Caco-2 (cell line): ENCODE data around the gene TOPBP1. TPM values are rescaled to one million over a fixed set of nuclear protein-coding genes. Genes with fewer than 3 reads are reported as not detected.

Source experiments
- BruUV-seq: library from RNA; stranded (reverse); fragments of 400-500 nt; replicated peaks from 2 replicates; lab custom pipeline; 2021; lab: Mats Ljungman, UMichigan
- CTCF ChIA-PET: fragments of 300-600 bp; sonication (Branson Sonifier 250); formaldehyde crosslinking; loops from one replicate; lab custom pipeline; 2022; ENCODE audit warnings: antibody characterized with exemption; lab: Charles Lee
- POLR2A ChIA-PET: fragments of 300-600 bp; sonication (Branson Sonifier 250); formaldehyde crosslinking; loops from one replicate; lab custom pipeline; 2022; ENCODE audit warnings: antibody characterized with exemption; lab: Charles Lee
- DNase-seq, 2 experiments: peaks; one replicate each; pipeline versions ENCODE4 v3.0.0 to v3.0.0-alpha.2; 2020 to 2022
- H3K27me3 ChIP-seq: replicated peaks from 2 replicates; pipeline ENCODE4 v1.6.0; 2011; ENCODE audit warnings: low read length; ENCODE audit not compliant: control insufficient read depth, insufficient read depth
- H3K36me3 ChIP-seq: 2 replicates; pipeline ENCODE4 v1.5.1; 2011; ENCODE audit warnings: low read length; ENCODE audit not compliant: control insufficient read depth, insufficient read depth
- H3K4me1 ChIP-seq: fragments of 250-450 bp; sonication (Bioruptor Pico); 2 replicates; pipeline ENCODE4 v1.5.1; 2020; ENCODE audit warnings: mild to moderate bottlenecking
- H3K4me3 ChIP-seq: 2 replicates; pipeline ENCODE4 v1.5.1; 2011; ENCODE audit warnings: low read depth, mild to moderate bottlenecking, control low read depth, low read length
- H3K9me3 ChIP-seq: fragments of 250-450 bp; sonication (Bioruptor Pico); 2 replicates; pipeline ENCODE4 v1.5.1; 2020; ENCODE audit warnings: mild to moderate bottlenecking, moderate library complexity
- H3K27ac Mint-ChIP-seq: one replicate; pipeline ENCODE4 v1.8.0; 2022; ENCODE audit warnings: mixed read lengths; ENCODE audit not compliant: unreplicated experiment
- H3K27me3 Mint-ChIP-seq: one replicate; pipeline ENCODE4 v1.8.0; 2022; ENCODE audit warnings: mixed read lengths; ENCODE audit not compliant: insufficient read depth, unreplicated experiment
- H3K36me3 Mint-ChIP-seq: one replicate; pipeline ENCODE4 v1.8.0; 2022; ENCODE audit warnings: mild to moderate bottlenecking, mixed read lengths; ENCODE audit not compliant: insufficient read depth, unreplicated experiment
- H3K4me1 Mint-ChIP-seq: one replicate; pipeline ENCODE4 v1.8.0; 2022; ENCODE audit warnings: low read depth, mixed read lengths; ENCODE audit not compliant: unreplicated experiment
- H3K4me3 Mint-ChIP-seq: one replicate; pipeline ENCODE4 v1.8.0; 2022; ENCODE audit warnings: mild to moderate bottlenecking, moderate library complexity, mixed read lengths; ENCODE audit not compliant: unreplicated experiment
- H3K9me3 Mint-ChIP-seq: one replicate; pipeline ENCODE4 v1.8.0; 2022; ENCODE audit warnings: mixed read lengths; ENCODE audit not compliant: unreplicated experiment
- CTCF ChIP-seq, 2 experiments: fragments of 200-600 bp in 1 of 2; IDR thresholded peaks; 1 replicate in 1 of 2; 2 replicates in 1 of 2; pipeline versions ENCODE4 v1.5.1 to v1.8.0; 2011 to 2022; ENCODE audit warnings: antibody characterized with exemption in 1 of 2, control low read depth in 1 of 2, inconsistent platforms in 1 of 2, low read depth in 1 of 2, low read length in 1 of 2, mild to moderate bottlenecking in 1 of 2, moderate library complexity in 1 of 2; ENCODE audit not compliant: insufficient read depth in 1 of 2, severe bottlenecking in 1 of 2, unreplicated experiment in 1 of 2
- intact Hi-C: fragments of 100-400 bp; cut with micrococcal nuclease; formaldehyde crosslinking; loops from one replicate; pipeline ENCODE4 v1.10.0; 2022; ENCODE audit not compliant: unreplicated experiment
- total RNA-seq: library from RNA; stranded (reverse); gene quantifications from 2 replicates; pipeline ENCODE4 v1.2.3, GENCODE V29; 2022

The TOPBP1 gene
- total RNA-seq, 1 experiment from 2014 or later: 57.1 TPM

GRCh38 chr3:133575086-133575485 is 86.7 kb downstream of the TOPBP1 start:
- Mint-ChIP-seq H3K4me1 (peaks cover 15% of the 10 kb centered on the region), H3K4me3 (peak overlapping the region; percentile 81), H3K27me3 (no peaks in the 10 kb centered on the region), H3K36me3 (peaks cover 75% of the 10 kb centered on the region), H3K9me3 (no peaks in the 10 kb centered on the region), H3K27ac (peak overlapping the region; percentile 75)
- Histone ChIP-seq H3K36me3 (no peaks in the 10 kb centered on the region; the same call in none of the 2 replicates), H3K27me3 (no peaks in the 10 kb centered on the region), H3K4me1 (peaks cover 42% of the 10 kb centered on the region), H3K9me3 (no peaks in the 10 kb centered on the region), H3K4me3 (peak overlapping the region; percentile 96)
- POLR2A ChIA-PET: interaction anchor here (1.6 kb wide), 1 partner anchor 28 kb away, joined by 8 read pairs; no protein-coding TSS in a partner anchor
- intact Hi-C loops: loop anchor here (10.0 kb wide), 1 partner anchor 850 kb away; the partner anchor contains the start of gene NPHP3
- CTCF ChIA-PET: interaction anchor here (0.6 to 1.1 kb wide), 2 partner anchors 81 to 137 kb away, joined by 3 read pairs; no protein-coding TSS in a partner anchor
- no peak for DNase-seq
- TSS peak; percentile 31 for BruUV-seq
- TF ChIP-seq CTCF (IDR thresholded peaks at IDR 0.05; ENCODE audit: insufficient read depth in 1 of 2, low read depth in 1 of 2, low read length in 1 of 2, severe bottlenecking in 1 of 2, unreplicated experiment in 1 of 2): no peak

GRCh38 chr3:133574260-133574881 is 87.4 kb downstream of the TOPBP1 start:
- no peaks in the 10 kb centered on the region; the same call in none of the 2 replicates for H3K36me3 ChIP-seq
- H3K4me3 ChIP-seq: peak overlapping the region; percentile 96
- POLR2A ChIA-PET: interaction anchor here (1.6 kb wide), 1 partner anchor 27 kb away, joined by 8 read pairs; no protein-coding TSS in a partner anchor
- CTCF ChIA-PET: interaction anchor here (0.6 to 1.1 kb wide), 2 partner anchors 80 to 137 kb away, joined by 3 read pairs; no protein-coding TSS in a partner anchor
- H3K4me1 ChIP-seq: peaks cover 49% of the 10 kb centered on the region
- peak in 1 of 2 experiments; percentile 7 for TF ChIP-seq CTCF (IDR thresholded peaks at IDR 0.05; ENCODE audit: insufficient read depth in 1 of 2, low read depth in 1 of 2, low read length in 1 of 2, severe bottlenecking in 1 of 2, unreplicated experiment in 1 of 2)
- DNase-seq: peak; percentile 52 to 77
- Mint-ChIP-seq H3K27me3 (no peaks in the 10 kb centered on the region), H3K27ac (peak overlapping the region; percentile 75), H3K36me3 (peaks cover 70% of the 10 kb centered on the region), H3K4me3 (peak overlapping the region; percentile 81), H3K4me1 (peaks cover 21% of the 10 kb centered on the region), H3K9me3 (no peaks in the 10 kb centered on the region)
- H3K27me3 ChIP-seq: no peaks in the 10 kb centered on the region
- H3K9me3 ChIP-seq: no peaks in the 10 kb centered on the region
- no TSS peak for BruUV-seq
- intact Hi-C loops: loop anchor here (5.0 to 10.0 kb wide), 2 partner anchors 42 to 850 kb away; partner anchors contain the start of gene NPHP3

DNA sequence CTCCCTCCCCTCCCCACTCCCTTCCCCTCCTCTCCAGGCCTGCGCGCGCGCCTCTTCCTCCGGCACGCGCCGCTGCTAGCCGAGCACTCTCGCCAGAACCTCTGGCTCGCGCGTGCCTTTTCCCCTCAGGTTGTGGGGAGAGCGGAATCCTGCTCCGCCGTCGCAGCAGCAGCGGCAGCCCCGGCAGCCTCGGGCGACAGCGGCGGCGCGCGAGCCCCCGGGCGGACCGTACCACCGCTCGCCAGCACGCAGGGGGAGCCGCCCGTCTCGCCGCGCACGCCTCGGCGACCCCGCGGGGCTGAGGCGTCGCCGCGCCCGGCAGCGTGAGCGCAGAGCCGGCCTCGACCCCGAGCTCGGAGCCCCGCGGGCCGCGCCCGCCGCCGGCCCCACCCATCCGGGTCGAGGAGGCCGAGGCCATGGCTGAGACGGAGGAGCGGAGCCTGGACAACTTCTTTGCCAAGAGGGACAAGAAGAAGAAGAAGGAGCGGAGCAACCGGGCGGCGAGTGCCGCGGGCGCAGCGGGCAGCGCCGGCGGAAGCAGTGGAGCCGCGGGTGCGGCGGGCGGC is 88.0 kb downstream of the TOPBP1 start, which contains the start of gene CDV3:
CDV3 (plus strand) TSS at position 58 of the 566 bp plus-strand sequence; CDS start at position 417, 359 bp downstream.
- peak within 1 kb of the TSS; percentile 96 for H3K27ac Mint-ChIP-seq
- no peak for TF ChIP-seq CTCF (IDR thresholded peaks at IDR 0.05; ENCODE audit: insufficient read depth in 1 of 2, low read depth in 1 of 2, low read length in 1 of 2, severe bottlenecking in 1 of 2, unreplicated experiment in 1 of 2)
- peaks cover 27% of the 10 kb centered on the region for H3K4me1 Mint-ChIP-seq
- Histone ChIP-seq H3K27me3 (no peaks in the 10 kb centered on the region), H3K36me3 (no peaks in the 10 kb centered on the region; the same call in none of the 2 replicates), H3K9me3 (no peaks in the 10 kb centered on the region), H3K4me1 (peaks cover 56% of the 10 kb centered on the region), H3K4me3 (peak within 1 kb of the TSS; percentile 96)
- CTCF ChIA-PET: interaction anchor here (0.6 to 1.9 kb wide), 14 partner anchors 9 to 847 kb away, joined by 3 to 17 read pairs (median 3); no protein-coding TSS in a partner anchor
- POLR2A ChIA-PET: interaction anchor here (0.6 to 1.7 kb wide), 16 partner anchors 9 to 851 kb away, joined by 3 to 31 read pairs (median 5); no protein-coding TSS in a partner anchor
- H3K36me3 Mint-ChIP-seq: peaks cover 64% of the 10 kb centered on the region
- BruUV-seq: no TSS peak
- H3K4me3 Mint-ChIP-seq: peak within 1 kb of the TSS; percentile 81
- no peak for DNase-seq
- no peaks in the 10 kb centered on the region for H3K27me3 Mint-ChIP-seq
- no peaks in the 10 kb centered on the region for H3K9me3 Mint-ChIP-seq
- intact Hi-C loops: loop anchor here (1.0 to 10.0 kb wide), 6 partner anchors 9 to 849 kb away; partner anchors contain the start of gene NPHP3
